Measurements from ENCODE around the gene TMEM144. TPM values are rescaled to one million over a fixed set of nuclear protein-coding genes. Genes with fewer than 3 reads are reported as not detected.
"Not testable (repeated sequence)": the region's sequence is repeated elsewhere in the genome, so short reads cannot be mapped to it uniquely, and the experiment has no call there.

TMEM144 gene
- total RNA-seq, 2 experiments from 2014 or later: not detected

GRCh38 chr4:158274636-158275035 lies 64.3 kb downstream of the TMEM144 start:
- no peaks in the 10 kb centered on the region for H3K4me1 Mint-ChIP-seq
- POLR2A ChIA-PET: no interaction called here
- H3K4me3 Mint-ChIP-seq: no peak overlapping the region
- DNase-seq: no peak
- CTCF ChIA-PET: interaction anchor here (1.5 kb wide), 1 partner anchor 16 kb away, joined by 3 read pairs; no protein-coding TSS in a partner anchor
- H3K27me3 Mint-ChIP-seq: no peaks in the 10 kb centered on the region
- no peaks in the 10 kb centered on the region for H3K9me3 Mint-ChIP-seq
- H3K27ac Mint-ChIP-seq: no peak overlapping the region
- H3K36me3 Mint-ChIP-seq (ENCODE audit: low read depth): no peaks in the 10 kb centered on the region

GRCh38 chr4:158277558-158277957 lies 67.3 kb downstream of the TMEM144 start:
- Mint-ChIP-seq H3K27ac (no peak overlapping the region), H3K4me1 (no peaks in the 10 kb centered on the region), H3K36me3 (ENCODE audit: low read depth) (no peaks in the 10 kb centered on the region), H3K27me3 (peaks cover 2% of the 10 kb centered on the region), H3K9me3 (no peaks in the 10 kb centered on the region), H3K4me3 (no peak overlapping the region)
- DNase-seq: no peak
- POLR2A ChIA-PET: no interaction called here
- CTCF ChIA-PET: no interaction called here

GRCh38 chr4:158279052-158279451 lies 68.8 kb downstream of the TMEM144 start:
- POLR2A ChIA-PET; CTCF ChIA-PET; H3K4me3 Mint-ChIP-seq; H3K27ac Mint-ChIP-seq; H3K27me3 Mint-ChIP-seq; H3K4me1 Mint-ChIP-seq; H3K9me3 Mint-ChIP-seq; DNase-seq; H3K36me3 Mint-ChIP-seq (ENCODE audit: low read depth): not testable (repeated sequence)

- POLR2A ChIA-PET: no interaction called here
Observed at GRCh38 chr4:158280856-158281255, 70.6 kb downstream of the TMEM144 start.

GRCh38 chr4:158282252-158282651 lies 72.0 kb downstream of the TMEM144 start:
- POLR2A ChIA-PET: no interaction called here
- Mint-ChIP-seq H3K36me3 (ENCODE audit: low read depth) (no peaks in the 10 kb centered on the region), H3K4me1 (no peaks in the 10 kb centered on the region), H3K27ac (no peak overlapping the region), H3K27me3 (peaks cover 5% of the 10 kb centered on the region), H3K4me3 (no peak overlapping the region), H3K9me3 (no peaks in the 10 kb centered on the region)
- CTCF ChIA-PET: no interaction called here
- no peak for DNase-seq

More at GRCh38 chr4:158280856-158281255, 70.6 kb downstream of the TMEM144 start:
- Mint-ChIP-seq H3K27me3 (peaks cover 5% of the 10 kb centered on the region), H3K27ac (no peak overlapping the region), H3K9me3 (no peaks in the 10 kb centered on the region), H3K4me3 (no peak overlapping the region), H3K36me3 (ENCODE audit: low read depth) (no peaks in the 10 kb centered on the region), H3K4me1 (no peaks in the 10 kb centered on the region)
- DNase-seq: no peak
- CTCF ChIA-PET: no interaction called here

- Mint-ChIP-seq H3K27ac (no peak overlapping the region), H3K9me3 (no peaks in the 10 kb centered on the region), H3K27me3 (peaks cover 5% of the 10 kb centered on the region), H3K36me3 (ENCODE audit: low read depth) (no peaks in the 10 kb centered on the region), H3K4me3 (no peak overlapping the region), H3K4me1 (no peaks in the 10 kb centered on the region)
- ChIA-PET CTCF (no interaction called here), POLR2A (no interaction called here)
- no peak for DNase-seq
Observed at GRCh38 chr4:158285429-158286216, 75.3 kb downstream of the TMEM144 start.

GRCh38 chr4:158290912-158291311 lies 80.6 kb downstream of the TMEM144 start:
- Mint-ChIP-seq H3K27ac (no peak overlapping the region), H3K27me3 (no peaks in the 10 kb centered on the region), H3K4me1 (no peaks in the 10 kb centered on the region), H3K9me3 (no peaks in the 10 kb centered on the region), H3K36me3 (ENCODE audit: low read depth) (no peaks in the 10 kb centered on the region), H3K4me3 (no peak overlapping the region)
- ChIA-PET POLR2A (no interaction called here), CTCF (no interaction called here)
- no peak for DNase-seq

GRCh38 chr4:158291334-158292055 lies 81.2 kb downstream of the TMEM144 start:
- H3K4me3 Mint-ChIP-seq: no peak overlapping the region
- CTCF ChIA-PET: no interaction called here
- DNase-seq: no peak
- H3K4me1 Mint-ChIP-seq: no peaks in the 10 kb centered on the region
- no peaks in the 10 kb centered on the region for H3K9me3 Mint-ChIP-seq
- no peaks in the 10 kb centered on the region for H3K27me3 Mint-ChIP-seq
- no peak overlapping the region for H3K27ac Mint-ChIP-seq
- POLR2A ChIA-PET: no interaction called here
- H3K36me3 Mint-ChIP-seq (ENCODE audit: low read depth): no peaks in the 10 kb centered on the region

- no peaks in the 10 kb centered on the region for H3K36me3 Mint-ChIP-seq (ENCODE audit: low read depth)
- H3K4me1 Mint-ChIP-seq: no peaks in the 10 kb centered on the region
- no peaks in the 10 kb centered on the region for H3K27me3 Mint-ChIP-seq
- H3K4me3 Mint-ChIP-seq: no peak overlapping the region
- CTCF ChIA-PET: no interaction called here
- no peaks in the 10 kb centered on the region for H3K9me3 Mint-ChIP-seq
- DNase-seq: no peak
- POLR2A ChIA-PET: no interaction called here
- H3K27ac Mint-ChIP-seq: no peak overlapping the region
Observed at GRCh38 chr4:158292156-158292555, 81.9 kb downstream of the TMEM144 start.

GRCh38 chr4:158295053-158295452 lies 84.8 kb downstream of the TMEM144 start:
- H3K36me3 Mint-ChIP-seq (ENCODE audit: low read depth): no peaks in the 10 kb centered on the region
- ChIA-PET CTCF (no interaction called here), POLR2A (no interaction called here)
- H3K27me3 Mint-ChIP-seq: no peaks in the 10 kb centered on the region
- no peak overlapping the region for H3K27ac Mint-ChIP-seq
- no peak overlapping the region for H3K4me3 Mint-ChIP-seq
- no peaks in the 10 kb centered on the region for H3K4me1 Mint-ChIP-seq
- H3K9me3 Mint-ChIP-seq: no peaks in the 10 kb centered on the region
- DNase-seq: no peak

GRCh38 chr4:158297866-158298265 lies 87.6 kb downstream of the TMEM144 start:
- H3K36me3 Mint-ChIP-seq (ENCODE audit: low read depth): no peaks in the 10 kb centered on the region
- no peak overlapping the region for H3K4me3 Mint-ChIP-seq
- no peaks in the 10 kb centered on the region for H3K4me1 Mint-ChIP-seq
- no peaks in the 10 kb centered on the region for H3K9me3 Mint-ChIP-seq
- ChIA-PET CTCF (no interaction called here), POLR2A (no interaction called here)
- no peaks in the 10 kb centered on the region for H3K27me3 Mint-ChIP-seq
- H3K27ac Mint-ChIP-seq: no peak overlapping the region
- no peak for DNase-seq

GRCh38 chr4:158299459-158300007 lies 89.2 kb downstream of the TMEM144 start:
- Mint-ChIP-seq H3K36me3 (ENCODE audit: low read depth) (no peaks in the 10 kb centered on the region), H3K27me3 (no peaks in the 10 kb centered on the region), H3K27ac (no peak overlapping the region), H3K4me3 (no peak overlapping the region), H3K4me1 (no peaks in the 10 kb centered on the region), H3K9me3 (no peaks in the 10 kb centered on the region)
- no peak for DNase-seq
- CTCF ChIA-PET: no interaction called here
- POLR2A ChIA-PET: no interaction called here

GRCh38 chr4:158300012-158300411 lies 89.7 kb downstream of the TMEM144 start:
- no peak for DNase-seq
- Mint-ChIP-seq H3K9me3 (no peaks in the 10 kb centered on the region), H3K27me3 (no peaks in the 10 kb centered on the region), H3K4me3 (no peak overlapping the region), H3K4me1 (no peaks in the 10 kb centered on the region), H3K27ac (no peak overlapping the region), H3K36me3 (ENCODE audit: low read depth) (no peaks in the 10 kb centered on the region)
- ChIA-PET CTCF (no interaction called here), POLR2A (no interaction called here)
